Epithelial cell of esophagus (primary cell): ENCODE data around the gene EVI2A.
A peak's percentile ranks its signal among the peaks of the same experiment; 100 is the strongest.

Experiments used
- DNase-seq: peaks from one replicate; pipeline ENCODE4 v3.0.0; 2010; ENCODE audit warnings: low read depth
- H3K4me3 ChIP-seq: 2 replicates; pipeline ENCODE4 v1.5.1; 2011; ENCODE audit warnings: mild to moderate bottlenecking, low read length, control low read depth
- TF ChIP-seq, protein P1 (sequence below): IDR thresholded peaks from 2 replicates; pipeline ENCODE4 v1.5.1; 2011; ENCODE audit warnings: low read depth, mild to moderate bottlenecking, low read length, control low read depth, inconsistent platforms; ENCODE audit not compliant: insufficient read depth; ENCODE audit errors: missing control alignments

Gene EVI2A

GRCh38 chr17:31273516-31273915 lies 47.9 kb downstream of the EVI2A start:
- no peak for DNase-seq
- TF ChIP-seq, protein P1, sequence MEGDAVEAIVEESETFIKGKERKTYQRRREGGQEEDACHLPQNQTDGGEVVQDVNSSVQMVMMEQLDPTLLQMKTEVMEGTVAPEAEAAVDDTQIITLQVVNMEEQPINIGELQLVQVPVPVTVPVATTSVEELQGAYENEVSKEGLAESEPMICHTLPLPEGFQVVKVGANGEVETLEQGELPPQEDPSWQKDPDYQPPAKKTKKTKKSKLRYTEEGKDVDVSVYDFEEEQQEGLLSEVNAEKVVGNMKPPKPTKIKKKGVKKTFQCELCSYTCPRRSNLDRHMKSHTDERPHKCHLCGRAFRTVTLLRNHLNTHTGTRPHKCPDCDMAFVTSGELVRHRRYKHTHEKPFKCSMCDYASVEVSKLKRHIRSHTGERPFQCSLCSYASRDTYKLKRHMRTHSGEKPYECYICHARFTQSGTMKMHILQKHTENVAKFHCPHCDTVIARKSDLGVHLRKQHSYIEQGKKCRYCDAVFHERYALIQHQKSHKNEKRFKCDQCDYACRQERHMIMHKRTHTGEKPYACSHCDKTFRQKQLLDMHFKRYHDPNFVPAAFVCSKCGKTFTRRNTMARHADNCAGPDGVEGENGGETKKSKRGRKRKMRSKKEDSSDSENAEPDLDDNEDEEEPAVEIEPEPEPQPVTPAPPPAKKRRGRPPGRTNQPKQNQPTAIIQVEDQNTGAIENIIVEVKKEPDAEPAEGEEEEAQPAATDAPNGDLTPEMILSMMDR: no peak
- H3K4me3 ChIP-seq: no peak overlapping the region

GRCh38 chr17:31272803-31273202 lies 48.6 kb downstream of the EVI2A start:
- H3K4me3 ChIP-seq: no peak overlapping the region
- TF ChIP-seq, protein P1: no peak
- no peak for DNase-seq

DNA sequence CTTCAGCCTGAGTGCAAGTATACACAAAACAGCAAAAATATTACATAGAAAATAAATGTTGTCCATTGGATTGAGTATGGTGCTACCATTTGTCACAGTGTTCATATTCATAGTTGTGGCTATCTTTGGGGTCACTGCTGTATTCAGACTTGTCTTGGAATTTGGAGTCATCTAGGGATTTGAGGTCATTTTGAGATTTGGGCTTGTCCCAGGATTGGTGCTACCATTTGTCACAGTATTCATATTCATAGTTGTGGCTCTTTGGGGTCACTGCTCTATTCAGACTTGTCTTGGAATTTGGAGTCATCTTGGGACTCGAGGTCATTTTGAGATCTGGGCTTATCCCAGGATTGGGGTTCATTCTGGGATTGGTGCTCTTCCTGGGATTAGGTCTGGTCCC lies 49.2 kb downstream of the EVI2A start:
- TF ChIP-seq, protein P1: no peak
- H3K4me3 ChIP-seq: no peak overlapping the region
- DNase-seq: no peak

DNA sequence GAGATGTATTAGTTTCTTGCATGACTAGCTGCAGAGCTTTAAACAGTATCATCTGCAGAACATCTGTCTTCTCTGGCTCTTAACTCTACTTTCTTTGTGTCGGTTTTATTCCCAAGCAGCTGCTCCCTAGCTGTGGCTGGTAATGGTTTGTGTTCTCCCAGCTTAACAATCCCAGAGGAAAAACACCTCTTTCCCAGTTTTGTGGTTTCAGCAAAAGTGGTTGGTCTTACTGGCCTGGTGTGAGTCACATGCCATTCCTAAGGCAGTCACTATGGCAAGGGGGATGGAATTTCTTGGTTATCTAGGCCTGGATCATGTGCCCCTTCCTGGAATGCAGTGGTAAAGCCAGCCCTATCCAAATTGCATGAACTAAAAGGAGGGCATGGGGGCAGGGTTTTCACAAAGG lies 51.8 kb downstream of the EVI2A start:
- TF ChIP-seq, protein P1: no peak
- H3K4me3 ChIP-seq: no peak overlapping the region
- peak; percentile 83 for DNase-seq

GRCh38 chr17:31269036-31269577 lies 52.3 kb downstream of the EVI2A start:
- peak; percentile 7 for DNase-seq
- no peak overlapping the region for H3K4me3 ChIP-seq
- TF ChIP-seq, protein P1: no peak
